Activated CD8-positive, alpha-beta T cell treated with anti-CD3 and anti-CD28 coated beads for 36 hours (primary cell): ENCODE data around the gene LRRC61. TPM values are rescaled to one million over a fixed set of nuclear protein-coding genes. Genes with fewer than 3 reads are reported as not detected.

Source experiments
- ATAC-seq: fragments of 200-7000 bp; cut with Tn5 transposase; one replicate; pipeline ENCODE4 v1.10.0; 2021; ENCODE audit warnings: mild to moderate bottlenecking, moderate library complexity
- CTCF ChIA-PET: fragments of 350-600 bp; sonication (Branson Sonifier 250); formaldehyde crosslinking; loops from one replicate; lab custom pipeline; 2021; ENCODE audit warnings: antibody characterized with exemption; lab: Charles Lee
- POLR2A ChIA-PET: fragments of 350-600 bp; sonication (Branson Sonifier 250); formaldehyde crosslinking; loops from one replicate; lab custom pipeline; 2021; ENCODE audit warnings: antibody characterized with exemption; lab: Charles Lee
- DNase-seq: peaks from one replicate; pipeline ENCODE4 v3.0.0-alpha.2; 2020
- H3K27ac Mint-ChIP-seq: one replicate; pipeline ENCODE4 v1.8.0; 2021; ENCODE audit warnings: mild to moderate bottlenecking, mixed read lengths
- H3K27me3 Mint-ChIP-seq: one replicate; pipeline ENCODE4 v1.8.0; 2021; ENCODE audit warnings: mixed read lengths
- H3K36me3 Mint-ChIP-seq: one replicate; pipeline ENCODE4 v1.8.0; 2021; ENCODE audit warnings: low read depth, mixed read lengths
- H3K4me1 Mint-ChIP-seq: one replicate; pipeline ENCODE4 v1.8.0; 2021; ENCODE audit warnings: low read depth, mixed read lengths
- H3K4me3 Mint-ChIP-seq: one replicate; pipeline ENCODE4 v1.8.0; 2021; ENCODE audit warnings: mild to moderate bottlenecking, moderate library complexity, mixed read lengths
- H3K9me3 Mint-ChIP-seq: one replicate; pipeline ENCODE4 v1.8.0; 2021; ENCODE audit warnings: mixed read lengths
- CTCF ChIP-seq: fragments of 200-600 bp; IDR thresholded peaks from one replicate; pipeline ENCODE4 v1.8.0; 2022; ENCODE audit warnings: antibody characterized with exemption, mild to moderate bottlenecking
- intact Hi-C: fragments of 100-400 bp; cut with micrococcal nuclease; formaldehyde crosslinking; loops from one replicate; pipeline ENCODE4 v1.10.0; 2022
- total RNA-seq, 2 experiments: library from RNA; stranded (reverse); gene quantifications; one replicate each; pipeline ENCODE4 v1.2.3, GENCODE V29; 2021

LRRC61 gene
- total RNA-seq, 2 experiments from 2014 or later = 21.8 to 21.9 TPM

- no peak for ATAC-seq
- no peaks in the 10 kb centered on the region for H3K27me3 Mint-ChIP-seq
- H3K36me3 Mint-ChIP-seq = peaks cover 56% of the 10 kb centered on the region
- H3K9me3 Mint-ChIP-seq = no peaks in the 10 kb centered on the region
- no peak for TF ChIP-seq CTCF
- peaks cover 32% of the 10 kb centered on the region for H3K4me1 Mint-ChIP-seq
- intact Hi-C loops = no loop called here
- no peak overlapping the region for H3K4me3 Mint-ChIP-seq
- CTCF ChIA-PET = interaction anchor here (0.7 to 1.4 kb wide), 3 partner anchors 31 to 122 kb away, joined by 3 read pairs; a partner anchor contains a TSS
- POLR2A ChIA-PET = interaction anchor here (0.5 to 1.4 kb wide), 3 partner anchors 10 to 42 kb away, joined by 3 read pairs; partner anchors contain the start of gene REPIN1
- no peak for DNase-seq
- no peak overlapping the region for H3K27ac Mint-ChIP-seq
Measured at GRCh38 chr7:150326657-150327268, 3.6 kb downstream of the LRRC61 start.

DNA sequence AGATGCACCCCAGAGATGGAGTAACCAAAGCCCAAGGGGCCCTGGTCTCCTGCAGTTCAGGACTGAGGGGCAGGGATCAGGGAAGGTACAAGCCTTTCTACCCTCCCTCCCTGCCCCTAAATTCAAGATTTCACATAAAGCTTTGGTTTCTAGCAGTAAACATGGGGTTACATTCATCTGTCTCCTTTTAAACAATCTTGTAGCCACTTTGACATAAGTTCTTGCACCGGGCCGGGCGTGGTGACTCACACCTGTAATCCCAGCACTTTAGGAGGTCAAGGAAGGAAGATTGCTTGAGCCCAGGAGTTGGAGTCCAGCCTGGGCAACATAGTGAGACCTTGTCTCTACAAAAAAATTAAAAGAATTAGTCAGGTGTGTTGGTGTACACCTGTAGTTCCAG lies 4.2 kb downstream of the LRRC61 start:
- DNase-seq = no peak
- Mint-ChIP-seq H3K36me3 (peaks cover 52% of the 10 kb centered on the region), H3K4me1 (peaks cover 26% of the 10 kb centered on the region), H3K4me3 (no peak overlapping the region), H3K9me3 (no peaks in the 10 kb centered on the region), H3K27me3 (no peaks in the 10 kb centered on the region), H3K27ac (no peak overlapping the region)
- ATAC-seq = no peak
- TF ChIP-seq CTCF = no peak
- CTCF ChIA-PET = interaction anchor here (1.2 kb wide), 1 partner anchor 30 kb away, joined by 3 read pairs; no protein-coding TSS in a partner anchor
- intact Hi-C loops = no loop called here
- POLR2A ChIA-PET = interaction anchor here (1.4 kb wide), 1 partner anchor 17 kb away, joined by 3 read pairs; no protein-coding TSS in a partner anchor

GRCh38 chr7:150329331-150330120 lies 6.4 kb downstream of the LRRC61 start:
- Mint-ChIP-seq H3K4me1 (peaks cover 19% of the 10 kb centered on the region), H3K27ac (no peak overlapping the region), H3K36me3 (peaks cover 42% of the 10 kb centered on the region), H3K4me3 (no peak overlapping the region), H3K9me3 (no peaks in the 10 kb centered on the region), H3K27me3 (no peaks in the 10 kb centered on the region)
- no peak for TF ChIP-seq CTCF
- ChIA-PET POLR2A (interaction anchor here (0.8 to 1.6 kb wide), 3 partner anchors 29 to 77 kb away, joined by 3 to 4 read pairs (median 4); no protein-coding TSS in a partner anchor), CTCF (no interaction called here)
- intact Hi-C loops = no loop called here
- no peak for ATAC-seq
- DNase-seq = no peak

DNA sequence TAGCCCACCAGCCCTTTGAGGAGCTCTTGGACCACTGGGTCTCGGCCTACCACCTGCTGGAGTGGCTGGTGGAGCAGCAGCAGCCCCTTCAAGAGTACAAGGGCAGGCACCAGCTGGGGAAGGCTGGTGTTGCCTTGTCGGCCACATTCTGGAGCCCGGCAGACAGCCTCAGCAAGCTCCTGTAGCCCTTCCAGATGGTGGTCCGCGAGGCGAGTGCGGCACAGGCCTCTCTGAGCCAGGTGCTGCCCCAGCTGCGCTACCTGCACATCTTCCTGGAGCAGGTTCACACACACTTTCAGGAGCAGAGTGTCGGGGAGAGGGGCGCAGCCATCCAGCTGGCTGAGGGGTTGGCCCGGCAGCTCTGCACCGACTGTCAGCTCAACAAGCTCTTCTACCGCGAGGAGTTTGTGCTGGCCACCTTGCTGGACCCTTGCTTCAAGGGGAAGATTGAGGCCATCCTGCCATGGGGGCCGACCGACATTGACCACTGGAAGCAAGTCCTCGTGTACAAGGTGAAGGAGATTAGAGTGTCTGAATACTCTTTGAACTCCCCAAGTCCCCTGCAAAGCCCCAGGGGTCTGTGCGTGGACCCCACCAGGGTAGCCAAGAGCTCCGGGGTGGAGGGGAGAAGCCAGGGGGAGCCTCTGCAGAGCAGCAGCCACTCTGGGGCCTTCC lies 7.2 kb downstream of the LRRC61 start:
- intact Hi-C loops = no loop called here
- H3K9me3 Mint-ChIP-seq = no peaks in the 10 kb centered on the region
- TF ChIP-seq CTCF = no peak
- no peak overlapping the region for H3K4me3 Mint-ChIP-seq
- CTCF ChIA-PET = no interaction called here
- no peak overlapping the region for H3K27ac Mint-ChIP-seq
- peaks cover 34% of the 10 kb centered on the region for H3K36me3 Mint-ChIP-seq
- no peaks in the 10 kb centered on the region for H3K27me3 Mint-ChIP-seq
- H3K4me1 Mint-ChIP-seq = peaks cover 11% of the 10 kb centered on the region
- POLR2A ChIA-PET = interaction anchor here (0.8 to 1.6 kb wide), 3 partner anchors 28 to 76 kb away, joined by 3 to 4 read pairs (median 4); no protein-coding TSS in a partner anchor
- DNase-seq (no peak), ATAC-seq (no peak)
